ENCODE measurements around the gene CRYGA. TPM values are rescaled to one million over a fixed set of nuclear protein-coding genes. Genes with fewer than 3 reads are reported as not detected.

The CRYGA gene
- total and polyA plus RNA-seq, 8 donors, result not detected

DNA sequence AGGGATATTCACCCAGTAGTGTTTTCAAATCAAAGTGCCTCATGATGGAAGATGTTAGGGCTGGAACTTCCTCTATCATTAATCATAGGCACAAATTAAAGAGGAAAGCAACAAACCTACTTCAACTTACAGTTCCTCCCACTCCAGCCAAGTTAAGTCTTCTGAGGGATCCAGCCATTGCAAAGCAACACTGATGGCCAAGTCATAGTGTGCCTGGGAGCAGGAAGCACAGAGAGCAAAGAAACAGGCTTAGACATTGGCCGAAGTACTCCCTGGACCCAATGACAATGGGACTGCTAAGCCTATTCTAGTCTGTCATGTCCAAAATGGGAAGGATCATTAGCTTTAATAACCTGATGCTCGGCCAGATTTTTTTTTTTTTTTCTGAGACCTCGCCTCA is 19.4 kb upstream of the CRYGA start:
- Histone ChIP-seq H3K36me3 (no peaks in the 10 kb centered on the region), H3K27me3 (no peaks in the 10 kb centered on the region), H3K4me3 (no peak overlapping the region), H3K4me1 (no peaks in the 10 kb centered on the region), H3K9me3 (no peaks in the 10 kb centered on the region), H3K27ac (no peak overlapping the region)
- intact Hi-C loops (cut with DNase I), result no loop called here
- DNase-seq (no peak), FAIRE-seq (no peak), ATAC-seq (no peak)
- TF ChIP-seq, protein P1, sequence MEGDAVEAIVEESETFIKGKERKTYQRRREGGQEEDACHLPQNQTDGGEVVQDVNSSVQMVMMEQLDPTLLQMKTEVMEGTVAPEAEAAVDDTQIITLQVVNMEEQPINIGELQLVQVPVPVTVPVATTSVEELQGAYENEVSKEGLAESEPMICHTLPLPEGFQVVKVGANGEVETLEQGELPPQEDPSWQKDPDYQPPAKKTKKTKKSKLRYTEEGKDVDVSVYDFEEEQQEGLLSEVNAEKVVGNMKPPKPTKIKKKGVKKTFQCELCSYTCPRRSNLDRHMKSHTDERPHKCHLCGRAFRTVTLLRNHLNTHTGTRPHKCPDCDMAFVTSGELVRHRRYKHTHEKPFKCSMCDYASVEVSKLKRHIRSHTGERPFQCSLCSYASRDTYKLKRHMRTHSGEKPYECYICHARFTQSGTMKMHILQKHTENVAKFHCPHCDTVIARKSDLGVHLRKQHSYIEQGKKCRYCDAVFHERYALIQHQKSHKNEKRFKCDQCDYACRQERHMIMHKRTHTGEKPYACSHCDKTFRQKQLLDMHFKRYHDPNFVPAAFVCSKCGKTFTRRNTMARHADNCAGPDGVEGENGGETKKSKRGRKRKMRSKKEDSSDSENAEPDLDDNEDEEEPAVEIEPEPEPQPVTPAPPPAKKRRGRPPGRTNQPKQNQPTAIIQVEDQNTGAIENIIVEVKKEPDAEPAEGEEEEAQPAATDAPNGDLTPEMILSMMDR (IDR thresholded peaks at IDR 0.05), result no peak
- 83 to 87% methylated on average over 3 of the region's 3 CpGs for WGBS, 2 donors

DNA sequence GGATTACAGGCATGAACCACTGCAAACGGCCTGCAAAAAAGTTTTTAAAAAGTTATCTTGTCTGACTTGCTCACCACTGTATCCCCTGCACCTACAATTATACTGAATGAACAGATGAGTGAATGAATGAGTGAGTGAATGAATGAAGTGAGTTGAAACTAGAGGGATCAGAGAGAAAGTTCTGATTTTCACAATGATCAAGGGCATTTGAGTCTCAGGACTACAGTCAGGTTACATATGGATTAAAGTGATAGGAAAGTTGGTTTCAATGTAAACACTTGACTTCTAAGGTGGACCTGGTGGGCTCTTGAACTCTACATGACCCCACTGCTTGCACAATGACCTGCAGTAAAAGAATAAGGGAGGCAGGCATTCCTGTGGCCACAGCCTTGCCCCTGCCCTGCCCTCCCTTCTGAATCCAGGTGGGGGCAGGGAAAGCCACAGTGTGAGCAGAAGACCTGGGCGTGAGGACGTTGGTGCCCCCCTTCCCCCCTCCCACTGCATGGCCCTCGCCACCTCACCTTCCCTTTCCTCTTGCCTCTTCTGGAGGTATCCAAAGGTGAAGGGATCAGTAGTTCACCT is 15.7 kb upstream of the CRYGA start:
- no peak overlapping the region for H3K27ac ChIP-seq
- no peaks in the 10 kb centered on the region for H3K36me3 ChIP-seq
- 61 to 63% methylated on average over 4 of the region's 4 CpGs for WGBS, 2 donors
- intact Hi-C loops (cut with DNase I), result no loop called here
- peaks cover 0 to 3% (median 0%) of the 10 kb centered on the region in 3 donors for H3K4me1 ChIP-seq
- ATAC-seq (no peak), FAIRE-seq (no peak), DNase-seq (no peak)
- TF ChIP-seq, protein P1 (IDR thresholded peaks at IDR 0.05), result no peak
- no peaks in the 10 kb centered on the region for H3K27me3 ChIP-seq
- H3K4me3 ChIP-seq, result no peak overlapping the region
- H3K9me3 ChIP-seq, result no peaks in the 10 kb centered on the region

DNA sequence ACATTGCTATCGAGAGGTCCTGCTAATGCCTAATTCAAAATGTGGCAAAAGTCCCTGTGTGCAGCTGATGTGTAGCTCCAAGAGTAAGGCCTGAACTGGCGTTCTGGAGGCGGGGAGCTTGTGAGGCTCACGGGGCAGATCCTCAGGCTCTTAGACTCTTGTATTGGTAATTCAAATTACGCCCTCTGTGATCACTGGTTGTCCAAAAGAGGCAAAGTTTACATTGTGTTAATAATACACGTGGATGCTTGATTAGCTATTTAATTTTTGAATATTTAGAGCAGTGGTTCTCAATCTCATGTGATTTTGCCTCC is 12.4 kb upstream of the CRYGA start:
- ATAC-seq (no peak), FAIRE-seq (no peak), DNase-seq (no peak)
- intact Hi-C loops (cut with DNase I), result no loop called here
- H3K4me1 ChIP-seq, result peaks cover 0 to 3% (median 0%) of the 10 kb centered on the region in 3 donors
- no peaks in the 10 kb centered on the region for H3K36me3 ChIP-seq
- H3K27ac ChIP-seq, result no peak overlapping the region
- TF ChIP-seq, protein P1 (IDR thresholded peaks at IDR 0.05), result no peak
- H3K9me3 ChIP-seq, result no peaks in the 10 kb centered on the region
- no peak overlapping the region for H3K4me3 ChIP-seq
- no peaks in the 10 kb centered on the region for H3K27me3 ChIP-seq
- WGBS, 2 donors, result 55 to 66% methylated on average over 6 of the region's 6 CpGs

DNA sequence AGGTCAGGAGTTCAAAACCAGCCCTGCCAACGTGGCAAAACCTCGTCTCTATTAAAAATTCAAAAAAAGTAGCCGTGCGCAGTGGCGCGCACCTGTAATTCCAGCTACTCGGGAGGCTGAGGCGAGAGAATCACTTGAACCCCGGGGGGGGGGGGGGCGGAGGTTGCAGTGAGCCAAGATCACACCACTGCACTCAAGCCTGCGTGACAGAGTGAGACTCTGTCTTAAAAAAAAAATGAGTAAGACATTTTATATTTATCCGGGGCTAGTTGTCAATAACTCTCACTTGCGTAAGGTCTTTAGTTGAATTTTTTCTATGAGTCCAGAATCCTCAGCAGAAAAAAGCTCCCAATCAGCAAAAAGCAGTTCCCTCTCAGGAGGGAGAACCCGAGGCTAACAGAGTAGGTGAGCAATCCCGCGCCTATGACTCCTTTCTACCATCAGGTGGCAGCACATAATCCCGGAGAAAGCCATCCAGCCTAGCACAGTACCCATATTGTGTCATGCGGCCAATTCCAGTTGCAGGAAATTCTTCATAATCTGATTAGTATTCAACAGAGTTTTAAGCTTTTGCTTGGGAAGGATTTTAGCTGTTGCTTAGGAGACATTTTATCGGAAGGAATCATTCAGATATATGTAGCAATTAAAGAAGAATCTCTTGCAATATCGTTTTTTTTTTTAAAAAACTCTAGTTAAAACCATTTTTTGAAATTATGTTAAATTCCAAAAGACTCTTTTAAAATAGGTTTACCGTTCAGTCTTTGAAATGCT is 11.9 kb upstream of the CRYGA start:
- WGBS, 2 donors, result 33 to 35% methylated on average over 21 of the region's 21 CpGs
- Histone ChIP-seq H3K9me3 (no peaks in the 10 kb centered on the region), H3K27me3 (no peaks in the 10 kb centered on the region), H3K27ac (no peak overlapping the region), H3K4me3 (no peak overlapping the region), H3K36me3 (no peaks in the 10 kb centered on the region), H3K4me1 (peaks cover 0 to 3% (median 0%) of the 10 kb centered on the region in 3 donors)
- FAIRE-seq (peak; percentile 85), DNase-seq (peak; percentile 62 to 84 (median 67)), ATAC-seq (peak; percentile 99 to 100 (median 100))
- TF ChIP-seq, protein P1 (IDR thresholded peaks at IDR 0.05), result peak; percentile 70 to 88 (median 84)
- intact Hi-C loops (cut with DNase I), result no loop called here

DNA sequence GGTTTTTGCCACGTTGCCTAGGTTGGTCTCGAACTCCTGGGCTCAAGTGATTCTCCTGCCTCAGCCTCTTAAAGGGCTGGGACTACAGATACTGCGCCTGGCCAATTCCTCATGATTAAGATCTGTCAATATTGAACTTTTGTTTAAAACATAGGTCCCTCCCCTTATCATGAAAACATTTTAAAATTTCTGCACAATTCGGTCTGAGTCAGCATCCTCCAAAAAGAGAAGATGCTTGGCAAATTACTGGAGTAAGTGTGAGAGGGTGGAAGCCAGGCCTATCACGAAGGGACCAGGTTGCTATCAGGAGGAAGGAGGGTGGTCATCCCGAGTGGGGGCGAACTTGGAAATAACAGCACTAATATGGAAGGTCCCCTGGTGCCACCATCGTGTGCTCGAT is 10.8 kb upstream of the CRYGA start:
- ATAC-seq (no peak), FAIRE-seq (no peak), DNase-seq (no peak)
- no peaks in the 10 kb centered on the region for H3K27me3 ChIP-seq
- no peaks in the 10 kb centered on the region for H3K36me3 ChIP-seq
- no peaks in the 10 kb centered on the region for H3K9me3 ChIP-seq
- intact Hi-C loops (cut with DNase I), result no loop called here
- TF ChIP-seq, protein P1 (IDR thresholded peaks at IDR 0.05), result no peak
- 72 to 76% methylated on average over 9 of the region's 9 CpGs for WGBS, 2 donors
- peaks cover 0 to 3% (median 0%) of the 10 kb centered on the region in 3 donors for H3K4me1 ChIP-seq
- H3K27ac ChIP-seq, result no peak overlapping the region
- no peak overlapping the region for H3K4me3 ChIP-seq
